HEK293 (cell line): ENCODE measurements around the gene SPTBN1.

Experiments used
- CTCF ChIA-PET: fragments of 350-600 bp; formaldehyde crosslinking; extraction: SDS; loops from one replicate; lab custom pipeline; 2021; ENCODE audit warnings: antibody characterized with exemption; lab: Yijun Ruan, JAX
- POLR2A ChIA-PET: fragments of 300-600 bp; formaldehyde crosslinking; extraction: SDS; loops from one replicate; lab custom pipeline; 2020; ENCODE audit warnings: antibody characterized with exemption, inconsistent platforms; lab: Yijun Ruan, JAX
- H3K27ac ChIP-seq: fragments of 200-500 bp; sonication (Bioruptor generic); 2 replicates; pipeline ENCODE4 v1.5.1; 2014; ENCODE audit warnings: low read depth, low read length, control low read depth, inconsistent platforms; ENCODE audit errors: extremely low read depth
- H3K36me3 ChIP-seq, 2 experiments: fragments of 200-500 bp in 1 of 2; sonication (Bioruptor generic) in 1 of 2; 1 replicate in 1 of 2; 2 replicates in 1 of 2; pipeline ENCODE4 v1.5.1; 2014 to 2017; ENCODE audit warnings: inconsistent platforms in 2 of 2, low read length in 2 of 2; ENCODE audit not compliant: control insufficient read depth in 2 of 2, insufficient read depth in 1 of 2
- H3K4me1 ChIP-seq: fragments of 200-500 bp; sonication (Bioruptor generic); 2 replicates; pipeline ENCODE4 v1.5.1; 2014; ENCODE audit warnings: mild to moderate bottlenecking, low read length, inconsistent platforms; ENCODE audit not compliant: control insufficient read depth, insufficient read depth
- H3K4me3 ChIP-seq: 2 replicates; pipeline ENCODE4 v1.5.1; 2011; ENCODE audit warnings: low read depth, mild to moderate bottlenecking, control low read depth, low read length, moderate library complexity
- H3K9me3 ChIP-seq: fragments of 200-500 bp; sonication (Bioruptor generic); 2 replicates; pipeline ENCODE4 v1.5.1; 2014; ENCODE audit warnings: low read depth, low read length, inconsistent platforms; ENCODE audit not compliant: control insufficient read depth, insufficient read depth
- AEBP2 ChIP-seq: fragments of 450-650 bp; formaldehyde crosslinking; IDR thresholded peaks from 2 replicates; pipeline ENCODE4 v1.5.1; 2016; ENCODE audit warnings: missing biosample characterization, missing genetic modification characterization, borderline replicate concordance
- KLF16 ChIP-seq: fragments of 450-650 bp; formaldehyde crosslinking; IDR thresholded peaks from 2 replicates; pipeline ENCODE4 v1.5.1; 2017; ENCODE audit warnings: missing biosample characterization, missing genetic modification characterization
- KLF9 ChIP-seq: fragments of 450-650 bp; formaldehyde crosslinking; IDR thresholded peaks from 2 replicates; pipeline ENCODE4 v1.5.1; 2016; ENCODE audit warnings: missing biosample characterization, missing genetic modification characterization, low read depth
- PRDM6 ChIP-seq: fragments of 450-650 bp; formaldehyde crosslinking; IDR thresholded peaks from 2 replicates; pipeline ENCODE4 v1.5.1; 2017; ENCODE audit warnings: missing biosample characterization, missing genetic modification characterization
- REST ChIP-seq: fragments of 450-650 bp; formaldehyde crosslinking; IDR thresholded peaks from 2 replicates; pipeline ENCODE4 v1.5.1; 2016; ENCODE audit warnings: missing biosample characterization, missing genetic modification characterization
- SCRT2 ChIP-seq: fragments of 450-650 bp; formaldehyde crosslinking; IDR thresholded peaks from 2 replicates; pipeline ENCODE4 v1.5.1; 2016; ENCODE audit warnings: missing biosample characterization, missing genetic modification characterization
- ZNF114 ChIP-seq: fragments of 450-650 bp; formaldehyde crosslinking; IDR thresholded peaks from 2 replicates; pipeline ENCODE4 v1.5.0; 2017; ENCODE audit warnings: missing biosample characterization, missing genetic modification characterization
- ZNF140 ChIP-seq: fragments of 450-650 bp; formaldehyde crosslinking; IDR thresholded peaks from 2 replicates; pipeline ENCODE4 v1.5.1; 2016; ENCODE audit warnings: missing biosample characterization, missing genetic modification characterization
- ZNF174 ChIP-seq: fragments of 450-650 bp; formaldehyde crosslinking; IDR thresholded peaks from 2 replicates; pipeline ENCODE4 v1.5.0; 2017; ENCODE audit warnings: missing biosample characterization, mild to moderate bottlenecking, missing genetic modification characterization
- ZNF19 ChIP-seq: fragments of 450-650 bp; formaldehyde crosslinking; IDR thresholded peaks from 2 replicates; pipeline ENCODE4; 2016; ENCODE audit warnings: missing biosample characterization, missing genetic modification characterization, low read depth
- ZNF280C ChIP-seq: fragments of 450-650 bp; formaldehyde crosslinking; IDR thresholded peaks from 2 replicates; pipeline ENCODE4 v1.5.1; 2016; ENCODE audit warnings: missing biosample characterization, missing genetic modification characterization
- ZNF311 ChIP-seq: fragments of 450-650 bp; formaldehyde crosslinking; IDR thresholded peaks from 2 replicates; pipeline ENCODE4 v1.5.1; 2017; ENCODE audit warnings: missing biosample characterization, missing genetic modification characterization, borderline replicate concordance
- ZNF394 ChIP-seq: fragments of 450-650 bp; formaldehyde crosslinking; IDR thresholded peaks from 2 replicates; pipeline ENCODE4 v1.5.1; 2016; ENCODE audit warnings: missing biosample characterization, missing genetic modification characterization, mild to moderate bottlenecking, moderate library complexity, borderline replicate concordance
- ZNF449 ChIP-seq: fragments of 450-650 bp; formaldehyde crosslinking; IDR thresholded peaks from 2 replicates; pipeline ENCODE4 v1.5.1; 2017; ENCODE audit warnings: missing biosample characterization, mild to moderate bottlenecking, missing genetic modification characterization, moderate library complexity
- ZNF501 ChIP-seq: fragments of 450-650 bp; formaldehyde crosslinking; IDR thresholded peaks from 2 replicates; pipeline ENCODE4 v1.5.1; 2016; ENCODE audit warnings: missing biosample characterization, missing genetic modification characterization
- ZNF521 ChIP-seq: fragments of 450-650 bp; formaldehyde crosslinking; IDR thresholded peaks from 2 replicates; pipeline ENCODE4 v1.5.1; 2017; ENCODE audit warnings: missing biosample characterization, mild to moderate bottlenecking, missing genetic modification characterization
- ZNF549 ChIP-seq: fragments of 450-650 bp; IDR thresholded peaks from 2 replicates; pipeline ENCODE4 v1.5.1; 2018; ENCODE audit warnings: missing biosample characterization, missing genetic modification characterization, mild to moderate bottlenecking, inconsistent platforms, moderate library complexity
- ZNF560 ChIP-seq: fragments of 450-650 bp; formaldehyde crosslinking; IDR thresholded peaks from 2 replicates; pipeline ENCODE4 v1.5.1; 2017; ENCODE audit warnings: missing biosample characterization, missing genetic modification characterization, borderline replicate concordance
- ZNF639 ChIP-seq: fragments of 450-650 bp; formaldehyde crosslinking; IDR thresholded peaks from 2 replicates; pipeline ENCODE4 v1.5.1; 2016; ENCODE audit warnings: missing biosample characterization, missing genetic modification characterization
- ZNF658 ChIP-seq: fragments of 450-650 bp; formaldehyde crosslinking; IDR thresholded peaks from 2 replicates; pipeline ENCODE4; 2016; ENCODE audit warnings: missing biosample characterization, missing genetic modification characterization
- ZNF785 ChIP-seq: fragments of 450-650 bp; formaldehyde crosslinking; IDR thresholded peaks from 2 replicates; pipeline ENCODE4 v1.5.1; 2016; ENCODE audit warnings: missing biosample characterization, missing genetic modification characterization
- ZNF830 ChIP-seq: fragments of 450-650 bp; IDR thresholded peaks from 2 replicates; pipeline ENCODE4 v1.5.0; 2018; ENCODE audit warnings: missing biosample characterization, missing genetic modification characterization, low read depth, mild to moderate bottlenecking, moderate library complexity
- ZXDB ChIP-seq: fragments of 450-650 bp; formaldehyde crosslinking; IDR thresholded peaks from 2 replicates; pipeline ENCODE4 v1.5.1; 2016; ENCODE audit warnings: missing biosample characterization, missing genetic modification characterization

Gene SPTBN1

GRCh38 chr2:54692556-54692955 lies 236.4 kb downstream of the SPTBN1 start:
- ChIA-PET POLR2A (no interaction called here), CTCF (interaction anchor here (1.3 to 1.9 kb wide), 3 partner anchors 10 to 27 kb away, joined by 3 to 10 read pairs (median 3); no protein-coding TSS in a partner anchor)
- H3K9me3 ChIP-seq = no peaks in the 10 kb centered on the region
- H3K4me1 ChIP-seq = no peaks in the 10 kb centered on the region
- H3K4me3 ChIP-seq = no peak overlapping the region
- no peaks in the 10 kb centered on the region for H3K36me3 ChIP-seq
- TF ChIP-seq REST (no peak), KLF16 (tag by site-specific recombination) (no peak), ZNF521 (tag by site-specific recombination) (no peak), ZNF785 (no peak), SCRT2 (tag by site-specific recombination) (no peak), ZNF19 (tag by site-specific recombination) (no peak), ZXDB (tag by site-specific recombination) (no peak), ZNF501 (tag by site-specific recombination) (no peak), ZNF311 (no peak), ZNF394 (tag by site-specific recombination) (no peak), ZNF174 (no peak), KLF9 (tag by site-specific recombination) (no peak), ZNF449 (tag by site-specific recombination) (no peak), ZNF658 (tag by site-specific recombination) (no peak)
- TF ChIP-seq, all 188 proteins: peak for 0
- H3K27ac ChIP-seq = no peak overlapping the region

GRCh38 chr2:54695378-54695777 lies 239.3 kb downstream of the SPTBN1 start:
- CTCF ChIA-PET = interaction anchor here (1.0 to 2.5 kb wide), 3 partner anchors 10 to 30 kb away, joined by 3 to 10 read pairs (median 4); no protein-coding TSS in a partner anchor

More at GRCh38 chr2:54695378-54695777, 239.3 kb downstream of the SPTBN1 start:
- TF ChIP-seq AEBP2 (tag by site-specific recombination) = no peak
- no peak for TF ChIP-seq ZNF830 (tag by site-specific recombination)
- no peak for TF ChIP-seq PRDM6 (tag by site-specific recombination)
- no peak for TF ChIP-seq ZNF280C
- TF ChIP-seq ZNF560 (tag by site-specific recombination) = no peak
- no peak for TF ChIP-seq ZNF639 (tag by site-specific recombination)
- TF ChIP-seq ZNF549 (tag by site-specific recombination) = no peak
- no peak for TF ChIP-seq ZNF114 (tag by site-specific recombination)
- no peak for TF ChIP-seq ZNF140 (tag by site-specific recombination)
- no peak overlapping the region for H3K27ac ChIP-seq
- H3K4me3 ChIP-seq = no peak overlapping the region
- POLR2A ChIA-PET = no interaction called here
- no peaks in the 10 kb centered on the region for H3K9me3 ChIP-seq
- H3K4me1 ChIP-seq = no peaks in the 10 kb centered on the region
- H3K36me3 ChIP-seq = no peaks in the 10 kb centered on the region
